Activated T-helper 1 cell treated with anti-CD3 and anti-CD28 coated beads, Interleukin-12 subunit alpha, Interleukin-12 subunit beta, Interleukin-2, Interleukin-4 antibody, amounts not matched to agents 30 ng/mL and 10 ng/mL and 1 ng/mL, durations not matched to agents 14 hours and 24 hours and 36 hours (primary cell): ENCODE measurements around the gene OSBPL6. TPM values are rescaled to one million over a fixed set of nuclear protein-coding genes. Genes with fewer than 3 reads are reported as not detected.
"Not testable (repeated sequence)": the region's sequence is repeated elsewhere in the genome, so short reads cannot be mapped to it uniquely, and the experiment has no call there.

Experiments used
- DNase-seq: peaks from one replicate; pipeline ENCODE4 v3.0.0; 2021; ENCODE audit warnings: low spot score
- H3K27ac Mint-ChIP-seq: one replicate; pipeline ENCODE4 v1.8.0; 2021; ENCODE audit warnings: mild to moderate bottlenecking, mixed read lengths
- H3K27me3 Mint-ChIP-seq: one replicate; pipeline ENCODE4 v1.8.0; 2022; ENCODE audit warnings: mild to moderate bottlenecking, moderate library complexity, mixed read lengths; ENCODE audit not compliant: insufficient read depth
- H3K36me3 Mint-ChIP-seq: one replicate; pipeline ENCODE4 v1.8.0; 2021; ENCODE audit warnings: low read depth, mixed read lengths
- H3K4me1 Mint-ChIP-seq: one replicate; pipeline ENCODE4 v1.8.0; 2021; ENCODE audit warnings: low read depth, mixed read lengths
- H3K4me3 Mint-ChIP-seq: one replicate; pipeline ENCODE4 v1.8.0; 2021; ENCODE audit warnings: mild to moderate bottlenecking, moderate library complexity, mixed read lengths
- H3K9me3 Mint-ChIP-seq: one replicate; pipeline ENCODE4 v1.8.0; 2021; ENCODE audit warnings: mixed read lengths
- intact Hi-C: fragments of 100-400 bp; cut with micrococcal nuclease; formaldehyde crosslinking; loops from one replicate; pipeline ENCODE4 v1.15.1; 2024
- total RNA-seq: library from RNA; stranded (reverse); gene quantifications from 2 replicates; pipeline ENCODE4 v1.2.3, GENCODE V29; 2022

Gene OSBPL6
- total RNA-seq, 1 donor from 2014 or later: 1.9 TPM

DNA sequence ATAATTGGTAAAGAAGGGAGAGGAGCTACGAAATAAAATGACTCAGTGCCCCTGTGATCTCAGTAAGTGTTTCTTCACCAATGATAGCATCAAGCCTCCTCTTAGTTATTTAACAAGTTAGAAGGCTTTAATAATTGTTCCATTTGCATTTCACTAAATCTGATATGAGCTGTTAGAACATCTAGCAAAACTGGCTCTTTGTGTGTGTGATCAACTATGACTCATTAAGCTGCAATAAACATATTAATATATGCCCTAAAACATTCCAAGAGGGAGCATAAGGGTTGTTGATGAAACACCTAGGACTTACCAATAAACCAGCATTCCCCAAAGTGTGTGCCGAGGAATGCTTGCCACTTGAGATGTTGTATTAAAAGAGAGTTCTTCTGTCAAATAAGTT, 115.2 kb downstream of the OSBPL6 start:
- H3K27ac Mint-ChIP-seq: no peak overlapping the region
- intact Hi-C loops: no loop called here

DNA sequence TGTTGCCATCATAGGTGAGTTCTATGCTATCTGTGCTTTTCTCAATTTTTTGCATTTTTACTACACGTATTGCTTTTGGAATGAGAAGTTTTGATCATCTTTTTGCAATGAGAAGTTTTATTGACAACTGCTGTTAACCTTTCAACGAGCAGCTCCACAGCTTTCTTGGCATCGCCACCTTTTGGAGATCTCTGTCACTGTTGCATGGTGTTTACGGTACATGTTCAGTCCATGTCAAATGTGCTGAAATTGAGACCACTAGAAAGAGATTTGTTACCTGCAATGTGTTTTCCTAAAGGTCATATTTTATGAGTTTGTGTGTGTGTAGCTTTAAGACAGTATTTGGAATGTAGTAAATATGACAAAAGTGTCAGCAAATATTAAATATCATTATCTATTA, 120.8 kb downstream of the OSBPL6 start:
- no peak overlapping the region for H3K4me3 Mint-ChIP-seq
- no peak overlapping the region for H3K27ac Mint-ChIP-seq
- no peaks in the 10 kb centered on the region for H3K9me3 Mint-ChIP-seq
- H3K36me3 Mint-ChIP-seq: no peaks in the 10 kb centered on the region
- intact Hi-C loops: no loop called here
- no peaks in the 10 kb centered on the region for H3K4me1 Mint-ChIP-seq
- DNase-seq: no peak
- peaks cover 8% of the 10 kb centered on the region for H3K27me3 Mint-ChIP-seq

More for the DNA sequence above, 115.2 kb downstream of the OSBPL6 start:
- Mint-ChIP-seq H3K4me1 (no peaks in the 10 kb centered on the region), H3K9me3 (no peaks in the 10 kb centered on the region), H3K27me3 (peaks cover 11% of the 10 kb centered on the region), H3K4me3 (no peak overlapping the region), H3K36me3 (no peaks in the 10 kb centered on the region)
- DNase-seq: no peak

DNA sequence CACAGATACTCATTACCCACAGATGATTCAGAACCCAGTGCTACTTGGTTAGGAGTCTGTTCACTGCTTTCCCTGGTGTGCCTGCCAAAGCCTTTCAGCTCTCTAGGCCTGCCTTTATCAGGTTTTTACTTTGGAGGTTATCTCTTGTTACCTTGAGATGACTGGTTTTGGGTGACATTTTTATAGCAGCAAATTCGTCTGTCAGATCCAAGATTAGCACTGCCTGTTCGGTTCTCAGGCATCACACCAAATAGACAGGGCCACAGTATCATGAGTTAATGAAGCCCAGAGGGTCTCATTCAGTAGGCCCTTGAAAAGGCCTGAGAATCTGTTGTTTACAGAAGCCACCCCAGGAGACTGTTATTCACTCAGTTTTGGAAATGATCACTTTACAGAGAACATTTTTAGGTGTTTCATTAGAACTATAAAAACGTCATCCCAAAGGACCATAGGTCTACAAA, 121.2 kb downstream of the OSBPL6 start:
- Mint-ChIP-seq H3K4me3 (no peak overlapping the region), H3K9me3 (no peaks in the 10 kb centered on the region), H3K4me1 (no peaks in the 10 kb centered on the region), H3K27me3 (peaks cover 8% of the 10 kb centered on the region), H3K27ac (no peak overlapping the region), H3K36me3 (no peaks in the 10 kb centered on the region)
- intact Hi-C loops: no loop called here
- no peak for DNase-seq

DNA sequence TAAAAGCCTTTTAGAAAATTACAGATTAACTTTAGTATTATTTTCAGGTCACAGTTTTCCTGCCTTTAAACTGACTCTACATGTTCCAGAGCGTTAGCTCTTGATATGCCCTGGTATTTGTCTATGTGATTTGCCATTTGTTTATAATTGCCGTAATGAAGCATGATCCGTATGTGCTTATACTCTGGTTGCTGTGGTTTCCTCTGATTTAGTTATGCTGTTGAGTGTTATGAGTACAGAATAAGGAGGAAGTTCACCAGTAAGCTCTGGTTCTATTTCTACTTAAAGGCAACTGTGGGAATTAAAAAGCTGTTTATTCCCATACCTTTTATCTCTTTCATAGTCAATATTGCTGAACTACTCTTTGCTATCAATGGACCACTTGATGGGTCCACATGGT, 123.5 kb downstream of the OSBPL6 start:
- no peak for DNase-seq
- H3K4me1 Mint-ChIP-seq: no peaks in the 10 kb centered on the region
- no peaks in the 10 kb centered on the region for H3K36me3 Mint-ChIP-seq
- no peak overlapping the region for H3K4me3 Mint-ChIP-seq
- no peak overlapping the region for H3K27ac Mint-ChIP-seq
- H3K9me3 Mint-ChIP-seq: no peaks in the 10 kb centered on the region
- intact Hi-C loops: no loop called here
- peaks cover 24% of the 10 kb centered on the region for H3K27me3 Mint-ChIP-seq

DNA sequence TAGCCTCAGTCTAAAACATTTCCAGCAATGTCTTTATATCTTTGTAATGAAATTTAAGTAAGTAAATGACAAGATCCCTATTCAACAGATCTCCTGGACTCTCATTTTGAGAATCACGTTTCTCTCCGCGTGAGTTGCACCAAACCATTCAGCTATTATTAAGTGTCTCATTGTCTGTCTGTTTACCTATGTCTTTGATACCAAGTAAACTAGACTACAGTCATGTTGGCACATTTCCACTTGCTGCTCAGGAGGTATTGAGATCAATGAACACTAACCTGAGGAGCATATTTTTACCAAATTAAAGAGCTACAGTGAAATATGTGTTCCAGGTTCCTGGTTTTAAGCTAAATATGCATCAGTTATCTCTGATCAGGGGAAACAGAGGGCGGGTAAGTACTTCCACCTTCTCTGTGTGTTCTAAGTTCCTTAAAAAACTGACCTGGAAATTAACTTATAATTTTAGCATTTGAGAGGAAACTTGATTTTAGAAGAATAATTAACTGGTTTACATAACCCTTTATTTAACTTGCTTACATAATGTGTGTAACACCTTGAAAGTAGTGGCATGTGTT, 125.8 kb downstream of the OSBPL6 start:
- intact Hi-C loops: no loop called here
- DNase-seq: no peak
- peaks cover 41% of the 10 kb centered on the region for H3K27me3 Mint-ChIP-seq
- no peaks in the 10 kb centered on the region for H3K36me3 Mint-ChIP-seq
- no peak overlapping the region for H3K4me3 Mint-ChIP-seq
- no peak overlapping the region for H3K27ac Mint-ChIP-seq
- H3K9me3 Mint-ChIP-seq: no peaks in the 10 kb centered on the region
- H3K4me1 Mint-ChIP-seq: no peaks in the 10 kb centered on the region

DNA sequence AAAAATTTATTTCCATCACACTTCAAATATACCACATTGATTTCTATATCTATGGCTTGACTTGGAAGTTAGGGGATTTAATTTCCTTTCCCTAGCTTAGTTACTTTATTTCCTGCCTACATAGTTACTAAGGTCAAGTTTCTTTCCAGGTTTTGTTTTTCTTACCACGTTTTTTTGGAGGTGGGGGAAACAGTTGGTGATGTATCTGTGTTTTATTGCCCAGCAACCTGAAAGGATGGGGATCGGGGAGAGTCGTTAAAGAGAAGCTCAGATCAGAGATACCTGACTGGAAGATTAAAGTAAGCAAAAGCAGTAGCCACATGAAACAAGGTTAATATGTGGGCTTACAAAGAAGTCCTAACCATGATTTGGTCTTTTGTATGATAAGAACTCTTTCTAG, 127.8 kb downstream of the OSBPL6 start:
- DNase-seq: no peak
- no peaks in the 10 kb centered on the region for H3K4me1 Mint-ChIP-seq
- H3K36me3 Mint-ChIP-seq: no peaks in the 10 kb centered on the region
- peaks cover 41% of the 10 kb centered on the region for H3K27me3 Mint-ChIP-seq
- intact Hi-C loops: no loop called here
- H3K9me3 Mint-ChIP-seq: no peaks in the 10 kb centered on the region
- H3K27ac Mint-ChIP-seq: no peak overlapping the region
- no peak overlapping the region for H3K4me3 Mint-ChIP-seq

DNA sequence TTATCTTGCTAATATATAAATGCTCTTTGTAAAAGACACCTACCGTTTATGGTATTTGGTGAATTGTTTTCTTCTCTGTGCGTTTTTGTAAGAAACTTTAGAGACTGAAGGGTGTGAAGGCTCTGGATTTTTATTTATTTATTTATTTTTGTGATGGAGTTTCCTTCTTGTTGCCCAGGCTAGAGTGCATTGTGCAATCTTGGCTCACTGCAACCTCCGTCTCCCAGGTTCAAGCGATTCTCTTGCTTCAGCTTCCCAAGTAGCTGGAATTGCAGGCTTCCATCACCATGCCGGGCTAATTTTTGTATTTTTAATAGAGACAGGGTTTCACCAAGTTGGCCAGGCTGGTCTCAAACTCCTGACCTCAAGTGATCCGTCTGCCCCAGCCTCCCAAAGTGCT, 129.0 kb downstream of the OSBPL6 start:
- intact Hi-C loops, H3K36me3 Mint-ChIP-seq, H3K4me3 Mint-ChIP-seq, H3K4me1 Mint-ChIP-seq, H3K27ac Mint-ChIP-seq, DNase-seq, H3K9me3 Mint-ChIP-seq: not testable (repeated sequence)
- H3K27me3 Mint-ChIP-seq: peaks cover 36% of the 10 kb centered on the region

DNA sequence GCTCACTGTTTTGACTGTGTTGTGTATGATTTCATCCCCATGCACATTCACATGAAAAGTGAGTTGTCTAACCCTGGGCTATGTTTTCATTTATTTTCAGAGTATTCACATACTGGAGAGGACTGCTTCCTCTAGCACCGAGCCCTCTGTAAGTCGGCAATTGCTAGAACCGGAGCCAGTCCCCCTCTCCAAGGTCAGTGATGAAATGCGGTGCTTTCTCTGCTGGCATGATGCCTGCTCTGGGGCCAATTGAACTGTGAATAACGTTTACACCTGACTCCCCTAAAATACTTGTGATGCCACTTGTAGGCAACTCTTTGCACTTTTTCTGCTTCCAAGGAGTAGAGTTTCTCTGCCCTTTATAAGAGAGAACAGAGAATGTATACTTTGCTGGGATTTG, 129.8 kb downstream of the OSBPL6 start:
- Mint-ChIP-seq H3K27ac (no peak overlapping the region), H3K27me3 (peaks cover 33% of the 10 kb centered on the region), H3K9me3 (no peaks in the 10 kb centered on the region), H3K4me3 (no peak overlapping the region), H3K36me3 (no peaks in the 10 kb centered on the region), H3K4me1 (no peaks in the 10 kb centered on the region)
- intact Hi-C loops: no loop called here
- DNase-seq: no peak

DNA sequence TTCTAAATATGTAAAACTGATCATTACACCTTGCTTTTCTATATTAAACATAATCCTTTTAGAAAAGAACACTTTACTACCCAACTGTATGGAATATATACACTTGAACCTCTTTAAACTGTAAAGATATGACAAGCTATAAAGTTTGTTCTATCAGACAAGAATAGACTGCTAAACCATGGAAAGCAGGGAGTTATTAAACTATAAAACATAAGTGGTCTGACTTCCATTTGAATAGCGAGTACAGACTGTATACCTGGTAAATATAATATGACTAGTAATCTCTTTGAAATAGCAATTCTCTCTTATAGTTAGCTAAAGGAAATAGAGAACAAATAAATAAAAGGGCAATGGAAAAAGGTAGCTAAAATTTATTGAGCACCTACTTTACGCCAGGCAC, 131.0 kb downstream of the OSBPL6 start:
- Mint-ChIP-seq H3K4me1 (no peaks in the 10 kb centered on the region), H3K9me3 (no peaks in the 10 kb centered on the region), H3K27ac (no peak overlapping the region), H3K27me3 (peaks cover 36% of the 10 kb centered on the region), H3K36me3 (no peaks in the 10 kb centered on the region), H3K4me3 (no peak overlapping the region)
- intact Hi-C loops: no loop called here
- no peak for DNase-seq

DNA sequence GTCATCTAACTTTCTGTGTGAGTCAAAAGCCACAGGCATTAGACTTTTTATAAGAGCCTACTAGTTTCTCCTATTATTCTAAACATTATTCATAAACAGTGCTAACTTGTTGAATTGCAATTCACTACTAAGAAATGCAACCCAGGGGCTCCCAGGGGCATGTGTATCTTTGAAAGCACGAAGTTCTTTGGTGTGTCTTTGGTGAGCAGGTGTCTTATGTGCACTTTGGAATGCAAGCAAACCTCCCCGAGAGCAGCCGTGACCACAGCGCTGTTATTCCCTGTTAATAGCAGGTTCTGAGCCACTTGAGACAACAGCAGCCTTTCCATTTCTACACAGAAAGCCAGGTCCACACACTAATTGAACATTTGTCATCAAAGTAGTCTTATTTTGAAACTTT, 133.2 kb downstream of the OSBPL6 start:
- intact Hi-C loops: no loop called here

DNA sequence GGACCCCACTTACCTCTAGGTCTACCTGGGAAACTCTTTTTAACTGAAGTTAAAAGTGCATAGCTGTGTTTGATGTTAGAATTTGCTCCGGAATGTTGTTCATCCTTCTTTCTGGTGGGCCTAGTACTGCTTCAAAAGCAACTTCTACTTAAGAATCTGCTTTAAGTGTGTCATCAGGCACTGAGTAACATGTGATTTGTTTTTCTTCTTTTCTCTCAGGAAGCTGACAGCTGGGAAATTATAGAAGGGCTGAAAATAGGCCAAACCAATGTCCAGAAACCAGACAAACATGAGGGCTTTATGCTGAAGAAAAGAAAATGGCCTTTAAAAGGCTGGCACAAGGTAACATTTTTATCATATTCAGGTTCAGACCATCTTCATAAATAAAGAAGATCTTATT, 133.7 kb downstream of the OSBPL6 start:
- no peak overlapping the region for H3K4me3 Mint-ChIP-seq
- DNase-seq: no peak
- H3K27ac Mint-ChIP-seq: no peak overlapping the region
- no peaks in the 10 kb centered on the region for H3K9me3 Mint-ChIP-seq
- intact Hi-C loops: no loop called here
- H3K27me3 Mint-ChIP-seq: peaks cover 20% of the 10 kb centered on the region
- no peaks in the 10 kb centered on the region for H3K36me3 Mint-ChIP-seq
- H3K4me1 Mint-ChIP-seq: no peaks in the 10 kb centered on the region

More for the DNA sequence above, 133.2 kb downstream of the OSBPL6 start:
- H3K9me3 Mint-ChIP-seq: no peaks in the 10 kb centered on the region
- no peaks in the 10 kb centered on the region for H3K36me3 Mint-ChIP-seq
- H3K4me3 Mint-ChIP-seq: no peak overlapping the region
- no peak overlapping the region for H3K27ac Mint-ChIP-seq
- no peaks in the 10 kb centered on the region for H3K4me1 Mint-ChIP-seq
- DNase-seq: no peak
- peaks cover 20% of the 10 kb centered on the region for H3K27me3 Mint-ChIP-seq

DNA sequence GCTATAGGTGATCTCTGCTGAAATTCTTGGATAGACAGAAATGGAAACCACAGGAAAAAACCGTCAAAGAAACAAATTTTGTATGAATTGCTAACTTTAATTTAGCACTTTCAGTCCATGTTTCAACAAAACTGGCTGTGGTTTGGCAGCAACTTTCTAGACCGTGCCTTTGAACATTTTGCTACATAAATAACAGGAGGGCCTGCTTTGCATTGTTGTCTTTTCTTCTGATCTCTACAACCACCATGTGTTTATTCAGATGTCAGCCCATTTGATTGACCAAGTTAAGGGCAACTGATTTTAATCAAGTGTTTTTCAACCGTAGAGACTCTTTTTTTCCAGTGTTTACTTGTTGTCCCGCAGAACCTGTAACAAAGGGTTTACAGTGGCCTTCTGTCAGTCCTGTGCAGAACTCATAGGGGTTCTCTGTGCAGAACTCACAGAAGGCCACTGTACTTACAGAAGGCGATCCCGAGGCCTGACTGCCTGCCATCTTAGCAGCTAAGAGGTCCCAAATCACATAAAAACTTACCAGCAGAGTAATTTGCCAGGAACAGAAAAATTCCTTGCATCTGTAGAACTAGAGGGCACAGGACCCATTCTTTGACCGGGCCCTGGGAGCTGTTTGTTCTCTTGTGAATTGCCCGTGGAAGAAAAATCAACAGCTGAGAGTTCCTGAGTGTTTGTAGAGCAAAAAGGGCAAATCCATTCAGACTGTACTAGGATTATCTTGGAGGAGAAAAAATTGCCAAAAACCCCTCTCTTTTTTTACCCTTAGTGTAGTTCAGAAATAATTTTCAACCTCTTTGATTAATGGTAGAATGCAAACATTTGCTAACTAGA, 136.1 kb downstream of the OSBPL6 start:
- no peaks in the 10 kb centered on the region for H3K36me3 Mint-ChIP-seq
- no peak overlapping the region for H3K27ac Mint-ChIP-seq
- H3K9me3 Mint-ChIP-seq: no peaks in the 10 kb centered on the region
- H3K4me3 Mint-ChIP-seq: no peak overlapping the region
- intact Hi-C loops: no loop called here
- H3K27me3 Mint-ChIP-seq: peaks cover 3% of the 10 kb centered on the region
- H3K4me1 Mint-ChIP-seq: no peaks in the 10 kb centered on the region
- no peak for DNase-seq

DNA sequence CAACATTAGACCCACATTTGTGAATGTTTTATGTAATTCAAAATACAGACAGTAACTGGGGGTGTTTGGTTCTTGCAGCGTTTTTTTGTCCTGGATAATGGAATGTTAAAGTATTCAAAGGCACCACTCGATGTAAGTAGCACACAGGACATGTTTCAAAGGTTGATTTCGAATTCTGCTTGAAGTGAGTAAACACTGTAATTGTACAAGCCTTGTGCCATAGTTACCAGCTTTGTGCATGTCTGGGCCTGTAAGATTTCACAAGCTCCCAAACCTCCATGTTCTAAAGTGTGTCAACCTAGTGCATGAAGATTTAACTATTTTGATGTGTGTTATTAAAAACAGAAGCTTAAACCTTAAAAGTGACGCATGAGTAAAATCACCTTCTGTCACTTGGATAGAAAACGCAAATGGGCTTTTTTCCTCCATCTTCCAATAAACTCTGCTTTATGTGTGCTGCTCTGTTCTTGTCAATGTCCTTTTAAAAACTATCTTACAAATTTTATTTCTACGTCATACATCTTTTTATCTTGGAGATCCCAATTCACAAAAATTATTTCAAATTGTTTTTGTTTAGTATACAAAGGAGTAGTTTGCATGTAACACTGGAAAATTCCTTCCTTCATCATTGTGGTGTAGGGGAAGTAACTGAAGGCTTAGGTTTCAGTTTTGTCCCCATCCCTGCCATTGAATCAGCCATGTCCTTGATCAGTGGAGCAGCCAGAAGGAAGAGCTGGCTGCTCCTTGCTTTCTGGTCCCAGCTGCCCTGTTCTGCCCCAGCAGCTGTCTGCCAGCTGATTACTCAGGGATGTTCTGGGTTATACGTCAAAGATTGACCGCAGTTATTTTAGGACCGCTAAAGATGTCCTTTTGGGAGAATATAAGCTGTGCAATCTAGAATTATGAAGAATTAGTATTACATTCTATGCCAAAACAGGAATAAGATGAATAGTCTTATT, 137.4 kb downstream of the OSBPL6 start:
- H3K36me3 Mint-ChIP-seq: no peaks in the 10 kb centered on the region
- H3K4me3 Mint-ChIP-seq: no peak overlapping the region
- peaks cover 3% of the 10 kb centered on the region for H3K27me3 Mint-ChIP-seq
- DNase-seq: no peak
- intact Hi-C loops: no loop called here
- H3K4me1 Mint-ChIP-seq: no peaks in the 10 kb centered on the region
- no peaks in the 10 kb centered on the region for H3K9me3 Mint-ChIP-seq
- H3K27ac Mint-ChIP-seq: no peak overlapping the region
